WTC11 (cell line): ENCODE results near the gene RIPOR3.

Source experiments
- ATF6 ChIP-seq: sonication (generic); formaldehyde crosslinking; IDR thresholded peaks from 2 replicates; pipeline ENCODE4 v1.8.1; 2023; ENCODE audit warnings: mild to moderate bottlenecking, missing genetic modification reagents
- FOXK1 ChIP-seq: sonication (generic); formaldehyde crosslinking; IDR thresholded peaks from 2 replicates; pipeline ENCODE4 v1.8.0; 2022; ENCODE audit warnings: mild to moderate bottlenecking, moderate library complexity, missing genetic modification reagents
- NR1H2 ChIP-seq: sonication (generic); formaldehyde crosslinking; IDR thresholded peaks from 2 replicates; pipeline ENCODE4 v1.9.0; 2021; ENCODE audit warnings: mild to moderate bottlenecking, moderate library complexity, missing genetic modification reagents
- ZNF121 ChIP-seq: sonication (generic); formaldehyde crosslinking; IDR thresholded peaks from 2 replicates; pipeline ENCODE4 v1.8.0; 2023; ENCODE audit warnings: missing genetic modification reagents
- ZNF138 ChIP-seq: sonication (generic); formaldehyde crosslinking; conservative IDR thresholded peaks from 2 replicates; pipeline ENCODE4 v1.8.1; 2022; ENCODE audit warnings: mild to moderate bottlenecking, moderate library complexity, missing genetic modification reagents
- TF ChIP-seq, protein P1 (sequence below): fragments of 200-600 bp; IDR thresholded peaks from 2 replicates; pipeline ENCODE4 v1.8.0; 2022; ENCODE audit warnings: antibody characterized with exemption
- TF ChIP-seq, protein P2 (sequence below): sonication (generic); formaldehyde crosslinking; IDR thresholded peaks from 2 replicates; pipeline ENCODE4 v1.8.0; 2023; ENCODE audit warnings: missing genetic modification reagents, mild to moderate bottlenecking, borderline replicate concordance

DNA sequence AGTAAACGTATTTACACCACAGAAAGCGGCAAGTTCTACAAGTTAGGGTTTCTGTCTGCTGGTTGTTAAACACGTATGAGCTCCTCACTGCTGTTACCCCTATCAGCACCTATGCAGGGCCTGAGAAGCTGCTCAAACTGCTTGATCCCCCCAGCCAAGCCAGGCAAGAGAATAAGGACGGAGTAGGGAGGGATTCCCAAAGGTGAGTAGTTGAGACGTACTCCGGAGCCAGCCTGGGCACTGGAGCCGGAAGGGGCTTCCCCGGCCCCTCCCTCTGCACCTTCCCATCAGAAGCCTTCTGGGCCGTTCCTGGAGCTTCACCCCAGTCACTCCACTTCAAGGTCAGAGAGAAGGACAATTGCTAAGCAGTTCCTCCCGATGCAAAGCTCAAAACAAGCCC, 58.0 kb downstream of the RIPOR3 start:
- TF ChIP-seq, protein P1, sequence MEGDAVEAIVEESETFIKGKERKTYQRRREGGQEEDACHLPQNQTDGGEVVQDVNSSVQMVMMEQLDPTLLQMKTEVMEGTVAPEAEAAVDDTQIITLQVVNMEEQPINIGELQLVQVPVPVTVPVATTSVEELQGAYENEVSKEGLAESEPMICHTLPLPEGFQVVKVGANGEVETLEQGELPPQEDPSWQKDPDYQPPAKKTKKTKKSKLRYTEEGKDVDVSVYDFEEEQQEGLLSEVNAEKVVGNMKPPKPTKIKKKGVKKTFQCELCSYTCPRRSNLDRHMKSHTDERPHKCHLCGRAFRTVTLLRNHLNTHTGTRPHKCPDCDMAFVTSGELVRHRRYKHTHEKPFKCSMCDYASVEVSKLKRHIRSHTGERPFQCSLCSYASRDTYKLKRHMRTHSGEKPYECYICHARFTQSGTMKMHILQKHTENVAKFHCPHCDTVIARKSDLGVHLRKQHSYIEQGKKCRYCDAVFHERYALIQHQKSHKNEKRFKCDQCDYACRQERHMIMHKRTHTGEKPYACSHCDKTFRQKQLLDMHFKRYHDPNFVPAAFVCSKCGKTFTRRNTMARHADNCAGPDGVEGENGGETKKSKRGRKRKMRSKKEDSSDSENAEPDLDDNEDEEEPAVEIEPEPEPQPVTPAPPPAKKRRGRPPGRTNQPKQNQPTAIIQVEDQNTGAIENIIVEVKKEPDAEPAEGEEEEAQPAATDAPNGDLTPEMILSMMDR = no peak
- no peak for TF ChIP-seq ZNF121 (CRISPR knock-in tag)
- TF ChIP-seq ATF6 (CRISPR knock-in tag) = no peak
- TF ChIP-seq, protein P2, sequence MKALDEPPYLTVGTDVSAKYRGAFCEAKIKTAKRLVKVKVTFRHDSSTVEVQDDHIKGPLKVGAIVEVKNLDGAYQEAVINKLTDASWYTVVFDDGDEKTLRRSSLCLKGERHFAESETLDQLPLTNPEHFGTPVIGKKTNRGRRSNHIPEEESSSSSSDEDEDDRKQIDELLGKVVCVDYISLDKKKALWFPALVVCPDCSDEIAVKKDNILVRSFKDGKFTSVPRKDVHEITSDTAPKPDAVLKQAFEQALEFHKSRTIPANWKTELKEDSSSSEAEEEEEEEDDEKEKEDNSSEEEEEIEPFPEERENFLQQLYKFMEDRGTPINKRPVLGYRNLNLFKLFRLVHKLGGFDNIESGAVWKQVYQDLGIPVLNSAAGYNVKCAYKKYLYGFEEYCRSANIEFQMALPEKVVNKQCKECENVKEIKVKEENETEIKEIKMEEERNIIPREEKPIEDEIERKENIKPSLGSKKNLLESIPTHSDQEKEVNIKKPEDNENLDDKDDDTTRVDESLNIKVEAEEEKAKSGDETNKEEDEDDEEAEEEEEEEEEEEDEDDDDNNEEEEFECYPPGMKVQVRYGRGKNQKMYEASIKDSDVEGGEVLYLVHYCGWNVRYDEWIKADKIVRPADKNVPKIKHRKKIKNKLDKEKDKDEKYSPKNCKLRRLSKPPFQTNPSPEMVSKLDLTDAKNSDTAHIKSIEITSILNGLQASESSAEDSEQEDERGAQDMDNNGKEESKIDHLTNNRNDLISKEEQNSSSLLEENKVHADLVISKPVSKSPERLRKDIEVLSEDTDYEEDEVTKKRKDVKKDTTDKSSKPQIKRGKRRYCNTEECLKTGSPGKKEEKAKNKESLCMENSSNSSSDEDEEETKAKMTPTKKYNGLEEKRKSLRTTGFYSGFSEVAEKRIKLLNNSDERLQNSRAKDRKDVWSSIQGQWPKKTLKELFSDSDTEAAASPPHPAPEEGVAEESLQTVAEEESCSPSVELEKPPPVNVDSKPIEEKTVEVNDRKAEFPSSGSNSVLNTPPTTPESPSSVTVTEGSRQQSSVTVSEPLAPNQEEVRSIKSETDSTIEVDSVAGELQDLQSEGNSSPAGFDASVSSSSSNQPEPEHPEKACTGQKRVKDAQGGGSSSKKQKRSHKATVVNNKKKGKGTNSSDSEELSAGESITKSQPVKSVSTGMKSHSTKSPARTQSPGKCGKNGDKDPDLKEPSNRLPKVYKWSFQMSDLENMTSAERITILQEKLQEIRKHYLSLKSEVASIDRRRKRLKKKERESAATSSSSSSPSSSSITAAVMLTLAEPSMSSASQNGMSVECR (CRISPR knock-in tag) = no peak
- TF ChIP-seq ZNF138 (CRISPR knock-in tag) = no peak
- no peak for TF ChIP-seq NR1H2 (CRISPR knock-in tag)
- no peak for TF ChIP-seq FOXK1
